HEK293 (cell line): ENCODE results near the gene C19orf44.
"Not testable (repeated sequence)": the region's sequence is repeated elsewhere in the genome, so short reads cannot be mapped to it uniquely, and the experiment has no call there.

ENCODE experiments used
- CTCF ChIA-PET: fragments of 350-600 bp; formaldehyde crosslinking; extraction: SDS; loops from one replicate; lab custom pipeline; 2021; ENCODE audit warnings: antibody characterized with exemption; lab: Yijun Ruan, JAX
- POLR2A ChIA-PET: fragments of 300-600 bp; formaldehyde crosslinking; extraction: SDS; loops from one replicate; lab custom pipeline; 2020; ENCODE audit warnings: antibody characterized with exemption, inconsistent platforms; lab: Yijun Ruan, JAX
- H3K27ac ChIP-seq: fragments of 200-500 bp; sonication (Bioruptor generic); 2 replicates; pipeline ENCODE4 v1.5.1; 2014; ENCODE audit warnings: low read depth, low read length, control low read depth, inconsistent platforms; ENCODE audit errors: extremely low read depth
- H3K36me3 ChIP-seq, 2 experiments: fragments of 200-500 bp in 1 of 2; sonication (Bioruptor generic) in 1 of 2; 1 replicate in 1 of 2; 2 replicates in 1 of 2; pipeline ENCODE4 v1.5.1; 2014 to 2017; ENCODE audit warnings: inconsistent platforms in 2 of 2, low read length in 2 of 2; ENCODE audit not compliant: control insufficient read depth in 2 of 2, insufficient read depth in 1 of 2
- H3K4me1 ChIP-seq: fragments of 200-500 bp; sonication (Bioruptor generic); 2 replicates; pipeline ENCODE4 v1.5.1; 2014; ENCODE audit warnings: mild to moderate bottlenecking, low read length, inconsistent platforms; ENCODE audit not compliant: control insufficient read depth, insufficient read depth
- H3K4me3 ChIP-seq: 2 replicates; pipeline ENCODE4 v1.5.1; 2011; ENCODE audit warnings: low read depth, mild to moderate bottlenecking, control low read depth, low read length, moderate library complexity
- H3K9me3 ChIP-seq: fragments of 200-500 bp; sonication (Bioruptor generic); 2 replicates; pipeline ENCODE4 v1.5.1; 2014; ENCODE audit warnings: low read depth, low read length, inconsistent platforms; ENCODE audit not compliant: control insufficient read depth, insufficient read depth
- BCL11B ChIP-seq: fragments of 450-650 bp; formaldehyde crosslinking; IDR thresholded peaks from 2 replicates; pipeline ENCODE4 v1.5.1; 2016; ENCODE audit warnings: low read depth, missing biosample characterization, missing genetic modification characterization
- MEIS1 ChIP-seq: sonication (generic); formaldehyde crosslinking; IDR thresholded peaks from 2 replicates; pipeline ENCODE4 v1.8.1; 2022; ENCODE audit warnings: missing genetic modification reagents, mild to moderate bottlenecking, borderline replicate concordance
- PRDM10 ChIP-seq: fragments of 450-650 bp; formaldehyde crosslinking; IDR thresholded peaks from 2 replicates; pipeline ENCODE4 v1.5.1; 2016; ENCODE audit warnings: missing biosample characterization, missing genetic modification characterization
- PRDM4 ChIP-seq: fragments of 450-650 bp; formaldehyde crosslinking; IDR thresholded peaks from 2 replicates; pipeline ENCODE4 v1.5.1; 2017; ENCODE audit warnings: missing biosample characterization, missing genetic modification characterization
- SCRT1 ChIP-seq: fragments of 450-650 bp; formaldehyde crosslinking; IDR thresholded peaks from 2 replicates; pipeline ENCODE4 v1.5.1; 2016; ENCODE audit warnings: missing biosample characterization, missing genetic modification characterization, borderline replicate concordance
- SCRT2 ChIP-seq: fragments of 450-650 bp; formaldehyde crosslinking; IDR thresholded peaks from 2 replicates; pipeline ENCODE4 v1.5.1; 2016; ENCODE audit warnings: missing biosample characterization, missing genetic modification characterization
- ZNF24 ChIP-seq: fragments of 450-650 bp; formaldehyde crosslinking; IDR thresholded peaks from 2 replicates; pipeline ENCODE4 v1.5.1; 2016; ENCODE audit warnings: missing biosample characterization, missing genetic modification characterization
- ZNF423 ChIP-seq: fragments of 450-650 bp; formaldehyde crosslinking; IDR thresholded peaks from 2 replicates; pipeline ENCODE4 v1.5.1; 2016; ENCODE audit warnings: missing biosample characterization, missing genetic modification characterization
- ZNF426 ChIP-seq: fragments of 450-650 bp; formaldehyde crosslinking; IDR thresholded peaks from 2 replicates; pipeline ENCODE4 v1.5.1; 2017; ENCODE audit warnings: missing biosample characterization, missing genetic modification characterization, mild to moderate bottlenecking, inconsistent platforms, moderate library complexity
- ZNF580 ChIP-seq: fragments of 450-650 bp; formaldehyde crosslinking; IDR thresholded peaks from 2 replicates; pipeline ENCODE4 v1.5.1; 2016; ENCODE audit warnings: missing biosample characterization, missing genetic modification characterization
- ZNF639 ChIP-seq: fragments of 450-650 bp; formaldehyde crosslinking; IDR thresholded peaks from 2 replicates; pipeline ENCODE4 v1.5.1; 2016; ENCODE audit warnings: missing biosample characterization, missing genetic modification characterization
- ZNF660 ChIP-seq: fragments of 450-650 bp; IDR thresholded peaks from 2 replicates; pipeline ENCODE4 v1.5.1; 2018; ENCODE audit warnings: missing biosample characterization, mild to moderate bottlenecking, missing genetic modification characterization
- ZNF692 ChIP-seq: fragments of 450-650 bp; formaldehyde crosslinking; IDR thresholded peaks from 2 replicates; pipeline ENCODE4 v1.5.1; 2016; ENCODE audit warnings: missing biosample characterization, missing genetic modification characterization

C19orf44 gene

GRCh38 chr19:16472559-16472899 is 23.7 kb upstream of the C19orf44 start:
- H3K9me3 ChIP-seq, CTCF ChIA-PET, H3K4me1 ChIP-seq, H3K27ac ChIP-seq, H3K36me3 ChIP-seq, POLR2A ChIA-PET: not testable (repeated sequence)
- TF ChIP-seq SCRT2 (tag by site-specific recombination) (peak; percentile 88), SCRT1 (tag by site-specific recombination) (peak; percentile 90)
- peak overlapping the region; percentile 77 for H3K4me3 ChIP-seq

- TF ChIP-seq ZNF426 (tag by site-specific recombination) (no peak), PRDM4 (tag by site-specific recombination) (no peak), ZNF692 (tag by site-specific recombination) (no peak), PRDM10 (tag by site-specific recombination) (no peak), ZNF639 (tag by site-specific recombination) (no peak), ZNF660 (tag by site-specific recombination) (no peak)
- Histone ChIP-seq H3K36me3 (no peaks in the 10 kb centered on the region), H3K4me1 (no peaks in the 10 kb centered on the region), H3K4me3 (no peak overlapping the region), H3K27ac (no peak overlapping the region), H3K9me3 (no peaks in the 10 kb centered on the region)
- ChIA-PET POLR2A (no interaction called here), CTCF (no interaction called here)
Measured at GRCh38 chr19:16472992-16473391, 23.2 kb upstream of the C19orf44 start.

- no peaks in the 10 kb centered on the region for H3K36me3 ChIP-seq
Measured at GRCh38 chr19:16473875-16474392, 22.3 kb upstream of the C19orf44 start.

More at GRCh38 chr19:16473875-16474392, 22.3 kb upstream of the C19orf44 start:
- CTCF ChIA-PET = no interaction called here
- TF ChIP-seq MEIS1 (CRISPR knock-in tag) (no peak), ZNF423 (tag by site-specific recombination) (no peak), BCL11B (tag by site-specific recombination) (no peak), ZNF24 (tag by site-specific recombination) (no peak), ZNF580 (tag by site-specific recombination) (no peak)
- POLR2A ChIA-PET = no interaction called here
- Histone ChIP-seq H3K4me3 (no peak overlapping the region), H3K4me1 (no peaks in the 10 kb centered on the region), H3K27ac (no peak overlapping the region), H3K9me3 (no peaks in the 10 kb centered on the region)
